ENCODE data around the gene CCRL2.

GRCh38 chr3:46375814-46376213, 31.2 kb upstream of the CCRL2 start:
- TF ChIP-seq CTCF (IDR thresholded peaks at IDR 0.05), result no peak
- TF ChIP-seq POLR2A (IDR thresholded peaks at IDR 0.05), result no peak

All from uterus (tissue), 2 donors.